ENCODE data around the gene LDLRAD4.
A peak's percentile ranks its signal among the peaks of the same experiment; 100 is the strongest.

Gene LDLRAD4

DNA sequence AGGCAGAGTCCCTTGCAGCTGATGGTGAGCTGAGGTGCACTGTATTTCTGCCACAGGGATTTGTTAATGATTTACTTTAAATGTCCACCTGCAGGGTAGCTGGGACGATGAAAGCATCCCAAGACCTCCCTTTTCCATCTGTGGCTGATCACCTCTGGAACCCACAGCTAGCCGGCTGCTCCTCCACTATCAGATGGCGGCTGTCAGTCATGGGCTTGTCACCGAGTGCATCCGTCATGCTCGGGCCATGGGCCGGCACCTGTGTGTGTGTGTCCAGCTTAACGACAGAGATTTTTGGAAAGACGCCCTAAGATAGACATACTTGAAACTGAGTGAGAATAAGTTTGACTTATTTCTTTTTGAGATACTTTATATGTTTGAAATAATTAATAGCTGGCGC is 272.6 kb downstream of the LDLRAD4 start:
- no peak for DNase-seq (ENCODE audit: low spot score)

DNA sequence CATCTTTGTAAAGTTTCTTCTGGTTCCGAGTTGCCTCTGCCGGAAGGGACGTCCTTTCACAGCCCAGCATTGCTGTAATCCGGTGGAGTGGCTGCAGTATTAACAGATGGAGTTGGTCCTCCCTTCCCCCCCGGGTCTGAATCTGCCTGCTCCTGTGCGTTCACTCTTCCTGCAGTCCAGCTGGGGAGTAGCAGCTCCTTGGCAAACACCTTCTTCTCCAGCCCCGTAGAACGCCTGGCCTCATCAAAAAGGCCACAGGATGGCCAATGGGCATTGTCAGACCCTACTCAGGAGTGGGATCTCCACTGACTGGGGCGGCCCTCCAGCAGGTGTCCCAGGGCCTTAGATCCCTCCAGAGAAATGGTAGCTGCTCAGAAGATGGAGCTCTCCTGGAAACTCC is 273.8 kb downstream of the LDLRAD4 start:
- no peak for DNase-seq (ENCODE audit: low spot score)

DNA sequence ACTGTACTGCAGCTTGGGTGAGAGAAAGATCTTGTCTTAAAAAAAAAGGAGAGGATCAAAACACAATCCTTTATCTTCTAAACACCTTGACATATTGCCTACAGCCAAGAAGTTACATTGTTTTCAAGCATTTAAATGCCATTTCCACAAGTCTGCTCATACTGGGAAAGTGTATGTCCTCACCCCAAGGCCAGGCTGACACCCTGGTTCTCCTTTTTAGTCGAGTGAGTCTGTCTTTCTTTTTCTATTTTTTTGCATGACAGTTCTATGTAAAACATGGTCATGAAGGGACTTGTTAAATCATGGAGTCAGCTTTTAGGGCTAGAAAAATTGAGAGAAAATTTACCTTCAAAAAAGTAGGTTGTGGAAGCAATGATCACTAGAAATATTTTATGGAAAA is 274.5 kb downstream of the LDLRAD4 start:
- DNase-seq (ENCODE audit: low spot score), result no peak

DNA sequence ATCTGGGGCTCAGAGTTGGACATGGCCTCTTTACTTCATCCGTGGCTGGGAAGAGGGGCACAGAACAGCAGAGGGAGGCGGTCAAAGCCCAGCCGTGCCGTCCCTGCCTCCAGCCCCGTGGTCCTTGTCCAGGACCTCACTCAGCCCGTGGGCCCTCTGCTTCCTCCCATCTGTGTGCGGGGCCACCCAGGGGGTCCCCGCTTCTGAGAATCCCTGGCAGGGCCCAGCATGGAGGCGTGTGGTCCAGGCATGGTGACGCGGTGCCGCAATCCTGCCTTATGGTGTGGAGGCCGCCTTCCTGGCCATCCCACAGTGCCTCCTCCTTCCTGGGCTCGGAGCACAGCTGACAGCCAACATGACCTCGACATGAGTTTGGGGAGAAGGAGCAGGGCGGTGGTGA is 275.2 kb downstream of the LDLRAD4 start:
- no peak for DNase-seq (ENCODE audit: low spot score)

DNA sequence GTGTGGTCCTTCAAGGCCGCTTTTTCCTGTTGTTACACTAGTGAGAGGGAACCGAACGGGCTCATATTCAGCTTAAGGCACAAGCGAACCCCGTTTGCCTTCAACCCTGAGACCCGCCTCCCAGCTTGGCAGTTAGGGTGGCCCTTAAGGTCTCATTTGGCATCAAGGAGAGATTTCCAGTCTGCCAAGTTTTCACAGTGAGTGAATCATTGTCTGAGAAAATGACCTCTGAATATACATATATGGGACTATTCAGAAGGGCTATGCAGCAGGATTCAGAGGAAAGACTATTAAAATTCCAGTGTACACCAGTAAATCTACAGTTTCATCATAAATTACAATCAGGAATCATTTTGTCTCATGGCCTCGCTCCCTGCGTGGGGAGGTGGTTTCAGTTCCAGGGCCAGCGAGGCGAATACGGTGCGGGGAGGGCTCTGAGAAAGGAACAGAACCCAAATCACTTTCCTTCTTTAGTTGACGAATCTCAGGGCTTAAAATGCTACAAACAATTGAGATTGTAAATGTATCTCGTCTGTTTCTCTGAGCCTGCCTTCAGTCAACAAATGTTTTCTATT is 276.4 kb downstream of the LDLRAD4 start:
- DNase-seq (ENCODE audit: low spot score), result no peak

GRCh38 chr18:13495961-13496360 is 277.4 kb downstream of the LDLRAD4 start:
- DNase-seq (ENCODE audit: low spot score), result no peak

DNA sequence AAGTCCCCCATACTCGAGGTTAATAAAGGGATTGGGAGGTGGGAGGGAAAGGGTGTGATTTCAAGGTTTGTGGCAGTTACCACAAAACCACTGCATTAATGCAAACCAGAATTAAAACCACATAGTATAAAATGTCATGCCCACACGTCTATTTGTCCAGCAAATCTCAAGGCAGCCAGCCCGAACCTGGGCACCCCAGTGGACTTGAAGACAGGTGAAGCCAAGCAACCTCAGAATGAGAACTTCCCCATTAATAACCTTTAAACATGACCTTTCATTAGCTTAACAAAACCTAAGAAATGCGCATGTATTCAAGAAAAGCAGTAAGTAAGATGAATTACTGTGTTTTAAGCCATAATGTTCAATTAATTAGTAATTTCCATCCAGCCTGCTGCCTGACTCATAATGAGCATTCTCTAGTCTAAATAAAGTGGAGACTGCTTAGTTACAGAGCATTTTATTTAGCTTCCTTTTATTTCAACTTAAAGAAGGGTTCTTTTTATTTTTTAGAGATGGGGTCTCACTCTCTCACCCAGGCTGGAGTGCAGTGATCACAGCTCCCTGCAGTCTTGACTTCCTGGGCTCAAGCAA is 278.2 kb downstream of the LDLRAD4 start:
- DNase-seq (ENCODE audit: low spot score), result no peak

GRCh38 chr18:13499803-13500202 is 281.2 kb downstream of the LDLRAD4 start:
- DNase-seq (ENCODE audit: low spot score), result no peak

GRCh38 chr18:13500227-13500865 is 281.8 kb downstream of the LDLRAD4 start:
- peak; percentile 47 for DNase-seq (ENCODE audit: low spot score)

GRCh38 chr18:13500869-13501542 is 282.4 kb downstream of the LDLRAD4 start:
- DNase-seq (ENCODE audit: low spot score), result peak; percentile 63

GRCh38 chr18:13501543-13501887 is 283.0 kb downstream of the LDLRAD4 start:
- DNase-seq (ENCODE audit: low spot score), result no peak

DNA sequence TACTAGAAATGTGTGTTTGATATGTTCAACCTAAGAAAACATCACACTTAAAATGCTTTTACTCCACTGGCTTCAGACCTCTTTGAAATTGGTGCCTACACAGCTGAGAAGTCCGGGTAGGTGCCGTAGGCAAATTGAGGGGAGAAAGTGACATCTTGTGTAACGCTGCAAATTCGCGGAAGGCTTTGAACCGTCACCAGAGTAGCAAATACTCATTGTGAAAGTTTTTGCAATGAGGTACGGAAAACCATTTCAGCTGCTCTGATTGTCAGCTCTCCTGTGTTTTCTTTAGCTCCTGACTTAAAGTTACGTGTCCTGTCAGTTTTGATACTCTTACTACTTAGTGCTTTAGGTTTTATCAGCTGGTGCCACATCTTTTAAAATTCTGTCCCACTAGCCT is 283.3 kb downstream of the LDLRAD4 start:
- no peak for DNase-seq (ENCODE audit: low spot score)

DNA sequence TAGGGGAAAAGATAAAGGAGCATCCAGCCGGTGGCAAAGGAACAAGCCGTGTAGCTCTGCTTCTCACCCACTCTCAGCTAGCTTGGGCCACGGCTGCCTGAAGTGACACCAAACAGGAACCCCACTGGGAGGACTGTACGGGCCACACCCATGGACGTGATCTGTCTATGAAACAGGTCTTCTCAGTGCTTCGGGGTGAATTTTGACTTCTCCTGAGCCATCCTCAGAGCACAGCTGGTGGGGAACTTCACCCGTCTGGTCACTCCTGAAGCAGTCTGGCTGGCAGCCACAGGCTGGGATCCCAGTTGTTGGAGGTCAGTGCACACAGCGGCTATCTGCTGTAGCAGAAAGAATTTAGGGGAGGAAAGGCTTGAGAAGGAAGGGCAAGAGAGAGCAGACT is 284.0 kb downstream of the LDLRAD4 start:
- no peak for DNase-seq (ENCODE audit: low spot score)

DNA sequence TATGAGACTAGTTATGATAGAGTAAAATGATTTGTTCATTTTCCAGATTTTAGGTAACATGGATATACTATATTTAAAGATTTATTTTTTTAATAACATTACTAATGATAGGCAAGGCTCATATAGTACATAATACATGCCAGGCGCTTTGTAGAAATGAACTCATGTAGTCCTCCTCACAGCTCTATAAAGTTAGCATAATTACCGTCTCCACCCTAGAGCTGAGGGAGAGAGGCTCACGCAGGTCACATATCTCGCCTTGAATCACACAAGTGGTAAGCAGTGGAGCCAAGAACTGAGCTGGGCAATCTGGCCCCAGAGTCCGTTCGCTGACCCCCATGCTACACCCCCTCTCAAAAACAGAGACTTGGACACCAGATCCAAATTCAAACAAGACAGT is 285.3 kb downstream of the LDLRAD4 start:
- no peak for DNase-seq (ENCODE audit: low spot score)

DNA sequence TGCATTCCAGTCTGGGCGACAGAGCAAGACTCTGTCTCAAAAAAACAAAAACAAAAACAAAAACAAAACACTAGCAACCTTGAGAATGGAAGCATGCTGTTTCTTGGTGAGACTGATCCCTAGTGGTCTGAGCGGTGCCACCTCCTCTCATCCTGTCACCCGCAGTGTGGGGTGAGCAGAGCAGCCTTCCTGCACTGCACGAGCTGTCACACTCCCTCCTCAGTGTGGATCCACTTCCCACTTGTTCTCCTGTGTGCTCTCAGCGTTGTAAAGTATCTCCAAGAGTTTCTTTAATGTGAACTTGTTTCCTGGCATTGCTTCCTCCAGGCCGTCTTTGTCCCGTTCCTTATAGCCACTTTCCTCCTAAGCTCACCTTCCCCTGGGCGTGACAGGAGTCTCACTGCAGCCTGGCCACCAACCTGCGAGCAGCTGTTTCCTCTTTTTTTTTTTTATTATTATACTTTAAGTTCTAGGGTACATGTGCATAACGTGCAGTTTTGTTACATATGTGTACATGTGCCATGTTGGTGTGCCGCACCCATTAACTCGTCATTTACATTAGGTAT is 287.3 kb downstream of the LDLRAD4 start:
- DNase-seq (ENCODE audit: low spot score), result no peak

GRCh38 chr18:13510594-13510993 is 292.0 kb downstream of the LDLRAD4 start:
- DNase-seq (ENCODE audit: low spot score), result no peak

- no peak for DNase-seq (ENCODE audit: low spot score)
Measured at GRCh38 chr18:13511961-13512577, 293.5 kb downstream of the LDLRAD4 start.

- DNase-seq (ENCODE audit: low spot score), result peak; percentile 30
Measured at GRCh38 chr18:13513021-13513420, 294.5 kb downstream of the LDLRAD4 start.

DNA sequence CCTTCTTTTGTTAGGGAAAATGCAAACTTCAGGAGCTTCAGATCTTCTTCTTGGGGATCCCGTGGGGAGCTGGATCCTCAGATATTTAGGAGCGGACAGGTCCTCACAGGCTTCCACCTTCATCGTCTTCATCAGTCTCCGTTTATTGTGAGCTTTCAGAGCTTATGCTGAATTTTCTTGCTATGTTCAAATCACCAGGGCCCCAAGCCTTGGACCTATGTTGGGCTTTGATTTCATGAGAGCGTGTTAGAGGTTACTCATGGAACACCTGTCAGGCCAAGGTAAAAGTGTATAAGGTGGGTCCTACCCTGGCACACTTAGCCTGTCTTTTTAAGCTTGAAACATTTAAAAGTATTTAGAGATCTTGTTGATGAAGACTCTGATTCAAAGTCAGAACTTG is 294.9 kb downstream of the LDLRAD4 start:
- DNase-seq (ENCODE audit: low spot score), result no peak

GRCh38 chr18:13514558-13514957 is 296.0 kb downstream of the LDLRAD4 start:
- DNase-seq (ENCODE audit: low spot score), result no peak

GRCh38 chr18:13516855-13517254 is 298.3 kb downstream of the LDLRAD4 start:
- no peak for DNase-seq (ENCODE audit: low spot score)

GRCh38 chr18:13517369-13517768 is 298.8 kb downstream of the LDLRAD4 start:
- no peak for DNase-seq (ENCODE audit: low spot score)

GRCh38 chr18:13518382-13518781 is 299.8 kb downstream of the LDLRAD4 start:
- DNase-seq (ENCODE audit: low spot score), result no peak
